B cell (primary cell): Measurements from ENCODE around the gene SLIT3. TPM values are rescaled to one million over a fixed set of nuclear protein-coding genes. Genes with fewer than 3 reads are reported as not detected.

ENCODE experiments used
- ATAC-seq: fragments of 200-7000 bp; cut with Tn5 transposase; one replicate; pipeline ENCODE4 v1.10.0; 2021; ENCODE audit warnings: low read depth, mild to moderate bottlenecking, moderate number of reproducible peaks, moderate library complexity
- CTCF ChIA-PET: fragments of 350-600 bp; sonication (Branson Sonifier 250); formaldehyde crosslinking; loops from one replicate; lab custom pipeline; 2021; ENCODE audit warnings: antibody characterized with exemption, inconsistent platforms; lab: Charles Lee
- POLR2A ChIA-PET: fragments of 350-600 bp; sonication (Branson Sonifier 250); formaldehyde crosslinking; loops from one replicate; lab custom pipeline; 2021; ENCODE audit warnings: antibody characterized with exemption; lab: Charles Lee
- DNase-seq: peaks from one replicate; pipeline ENCODE4 v3.0.0; 2013
- H2AFZ ChIP-seq: 2 replicates; pipeline ENCODE4 v1.6.1; 2012; ENCODE audit warnings: mild to moderate bottlenecking, low read depth, low read length; ENCODE audit not compliant: insufficient read depth, poor library complexity, severe bottlenecking
- H3K27ac ChIP-seq, 2 donors: 1 replicate in 1 of 2; 2 replicates in 1 of 2; pipeline ENCODE4 v1.5.1; 2012 to 2013; ENCODE audit warnings: low read length in 2 of 2, mild to moderate bottlenecking in 2 of 2, moderate library complexity in 1 of 2
- H3K27me3 ChIP-seq, 4 experiments: fragments of 200-600 bp in 1 of 4; sonication (generic) in 1 of 4; replicated peaks in 1 of 4; 1 replicate in 2 of 4; 2 replicates in 2 of 4; pipeline versions ENCODE4 v1.6.1 to v1.7.0; 2013 to 2016; ENCODE audit warnings: low read length in 3 of 4, mild to moderate bottlenecking in 2 of 4, mixed read lengths in 1 of 4, moderate library complexity in 1 of 4; ENCODE audit not compliant: insufficient read depth in 4 of 4, control insufficient read depth in 3 of 4; ENCODE audit errors: control extremely low read depth in 1 of 4
- H3K36me3 ChIP-seq, 2 experiments: replicated peaks in 1 of 2; 1 replicate in 1 of 2; 2 replicates in 1 of 2; pipeline versions ENCODE4 v1.6.1 to v1.7.1; 2013; ENCODE audit warnings: low read length in 1 of 2; ENCODE audit not compliant: insufficient read depth in 2 of 2, control insufficient read depth in 1 of 2; ENCODE audit errors: control extremely low read depth in 1 of 2, extremely low read depth in 1 of 2
- H3K4me1 ChIP-seq, 2 donors: fragments of 200-600 bp in 1 of 2; sonication (generic) in 1 of 2; 1 replicate in 1 of 2; 2 replicates in 1 of 2; pipeline versions ENCODE4 v1.5.1 to v1.6.1; 2013 to 2017; ENCODE audit warnings: low read length in 2 of 2; ENCODE audit not compliant: control insufficient read depth in 2 of 2, insufficient read depth in 2 of 2
- H3K4me2 ChIP-seq: replicated peaks from 2 replicates; pipeline ENCODE3; 2012; ENCODE audit warnings: mild to moderate bottlenecking, low read depth, low read length; ENCODE audit not compliant: poor library complexity, severe bottlenecking
- H3K4me3 ChIP-seq, 5 experiments: fragments of 200-600 bp in 1 of 5; sonication (generic) in 1 of 5; 1 replicate in 3 of 5; 2 replicates in 2 of 5; pipeline versions ENCODE4 v1.5.1 to v1.7.0; 2011 to 2016; ENCODE audit warnings: low read length in 4 of 5, mild to moderate bottlenecking in 4 of 5, low read depth in 2 of 5, control low read depth in 1 of 5, moderate library complexity in 1 of 5; ENCODE audit not compliant: insufficient read depth in 1 of 5; ENCODE audit errors: control extremely low read depth in 1 of 5, extremely low read depth in 1 of 5
- H3K79me2 ChIP-seq: fragments of 200-600 bp; sonication (generic); one replicate; pipeline ENCODE4 v1.6.0; 2016; ENCODE audit warnings: low read length; ENCODE audit not compliant: control insufficient read depth, insufficient read depth
- H3K9ac ChIP-seq: fragments of 200-600 bp; sonication (generic); 2 replicates; pipeline ENCODE4 v1.6.1; 2017; ENCODE audit warnings: mild to moderate bottlenecking, low read length, moderate library complexity
- H3K9me3 ChIP-seq, 3 donors: one replicate each; pipeline versions ENCODE4 v1.6.1 to v1.7.1; 2013; ENCODE audit warnings: low read length in 2 of 3; ENCODE audit not compliant: control insufficient read depth in 2 of 3, insufficient read depth in 1 of 3; ENCODE audit errors: control extremely low read depth in 1 of 3
- H4K20me1 ChIP-seq: 2 replicates; pipeline ENCODE4 v1.6.0; 2012; ENCODE audit warnings: mild to moderate bottlenecking, low read length; ENCODE audit not compliant: insufficient read depth, control insufficient read depth, poor library complexity, severe bottlenecking
- H3K27ac Mint-ChIP-seq: one replicate; pipeline ENCODE4 v1.8.0; 2021; ENCODE audit warnings: mixed read lengths
- H3K27me3 Mint-ChIP-seq: one replicate; pipeline ENCODE4 v1.8.0; 2021; ENCODE audit warnings: mixed read lengths
- H3K4me1 Mint-ChIP-seq: one replicate; pipeline ENCODE4 v1.8.0; 2021; ENCODE audit warnings: mixed read lengths
- H3K4me3 Mint-ChIP-seq: one replicate; pipeline ENCODE4 v1.8.0; 2021; ENCODE audit warnings: mixed read lengths
- H3K9me3 Mint-ChIP-seq: one replicate; pipeline ENCODE4 v1.8.0; 2022; ENCODE audit warnings: mixed read lengths; ENCODE audit not compliant: insufficient read depth
- EZH2 ChIP-seq: IDR thresholded peaks from 2 replicates; pipeline ENCODE4 v1.6.1; 2012; ENCODE audit warnings: borderline replicate concordance, low read depth, mild to moderate bottlenecking, moderate library complexity, low read length; ENCODE audit not compliant: insufficient read depth, poor library complexity, severe bottlenecking
- WGBS: methylation state at CpG from one replicate; pipeline ENCODE4 v1.1.5; 2013; ENCODE audit warnings: missing lambda C conversion rate; ENCODE audit not compliant: insufficient coverage; 5-methylcytosine and 5-hydroxymethylcytosine counted together
- intact Hi-C: fragments of 100-400 bp; cut with micrococcal nuclease; formaldehyde crosslinking; loops from one replicate; pipeline ENCODE4 v1.10.0; 2022
- polyA minus RNA-seq: library from RNA; depleted of rRNA, polyadenylated mRNA; stranded (reverse); fragments of >200 nt; gene quantifications from 2 replicates; pipeline ENCODE4 v1.2.3, GENCODE V29; 2012
- polyA plus RNA-seq: library from polyadenylated mRNA; depleted of rRNA; stranded (reverse); fragments of >200 nt; gene quantifications from 2 replicates; pipeline ENCODE4 v1.2.3, GENCODE V29; 2012
- total RNA-seq, 2 donors: library from RNA; stranded (reverse); fragments of 120-200 nt in 1 of 2; gene quantifications; 1 replicate in 1 of 2; 2 replicates in 1 of 2; pipeline versions ENCODE4 v1.2.3 to v1.2.4, GENCODE V29; 2013 to 2022
- TF ChIP-seq, protein P1 (sequence below): fragments of 200-600 bp; IDR thresholded peaks from one replicate; pipeline ENCODE4 v1.8.0; 2022; ENCODE audit warnings: antibody characterized with exemption, mild to moderate bottlenecking

SLIT3 gene
- not detected in 2 replicates for total RNA-seq
- total RNA-seq (2013), result 0.19 TPM
- not detected in 2 replicates for polyA plus RNA-seq
- not detected in 2 replicates for polyA minus RNA-seq

DNA sequence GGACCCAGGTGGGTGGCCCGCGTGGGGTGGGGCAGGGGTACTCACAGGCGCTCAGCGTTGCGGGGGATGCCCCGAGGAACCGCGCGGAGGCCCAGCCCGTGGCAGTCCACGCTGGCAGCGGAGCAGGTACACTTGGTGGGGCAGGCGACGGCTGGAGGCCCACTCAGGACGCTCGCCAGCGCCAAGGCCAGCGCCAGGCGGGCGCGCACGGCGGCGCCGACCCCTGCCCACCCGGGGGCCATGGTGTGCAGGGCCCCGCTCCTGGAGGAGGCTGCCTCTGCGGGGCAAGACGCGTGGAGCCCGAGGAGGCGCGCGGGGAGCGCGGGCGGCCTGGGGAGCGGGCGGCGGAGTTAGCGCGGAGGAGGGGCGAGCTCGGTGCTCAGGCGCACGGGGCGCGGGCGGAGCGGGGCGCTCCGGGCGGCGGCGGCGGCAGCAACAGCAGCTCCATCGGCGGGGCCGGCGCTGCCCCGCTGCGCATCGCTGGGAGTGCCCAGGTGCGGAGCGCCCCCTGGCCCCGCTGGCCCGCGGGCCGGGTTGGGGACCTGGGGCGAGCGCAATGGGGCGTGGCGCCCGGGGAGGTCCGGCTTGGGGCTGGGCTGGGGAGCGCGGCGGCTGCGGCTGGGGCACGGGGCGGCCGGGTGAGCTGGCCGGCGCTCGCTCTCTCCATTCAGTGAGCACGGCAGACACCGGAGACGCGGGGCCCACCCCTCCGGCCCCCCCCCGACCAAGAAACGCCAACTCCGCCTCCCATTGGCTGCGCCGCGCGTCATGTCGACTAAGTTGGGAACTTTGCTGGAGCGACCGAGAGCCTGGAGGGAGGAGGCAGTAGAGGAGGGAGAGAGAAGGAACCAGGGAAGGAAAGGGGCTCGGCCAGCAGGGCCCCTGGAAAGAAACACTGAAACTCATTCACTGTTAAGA is at the start of gene SLIT3:
Gene SLIT3, minus strand, starts transcription at position 672 of the 918 bp plus-strand sequence. Its CDS starts 430 bp downstream, at position 242.
- peaks cover 0 to 7% (median 0%) of the 10 kb centered on the region in 3 donors for H3K9me3 ChIP-seq
- H3K27me3 Mint-ChIP-seq, result peaks cover 65% of the 10 kb centered on the region
- no peaks in the 10 kb centered on the region for H3K79me2 ChIP-seq
- H3K9ac ChIP-seq, result no peak within 1 kb of the TSS
- H3K4me3 Mint-ChIP-seq, result no peak within 1 kb of the TSS
- POLR2A ChIA-PET, result no interaction called here
- intact Hi-C loops, result no loop called here
- peaks cover 7% of the 10 kb centered on the region for H3K4me1 Mint-ChIP-seq
- no peak within 1 kb of the TSS for H3K27ac Mint-ChIP-seq
- ATAC-seq (no peak), DNase-seq (no peak)
- H3K36me3 ChIP-seq, result no peaks in the 10 kb centered on the region
- H3K27me3 ChIP-seq, result peaks cover 0 to 30% (median 8%) of the 10 kb centered on the region in 4 experiments
- H2AFZ ChIP-seq, result no peak within 1 kb of the TSS
- H3K9me3 Mint-ChIP-seq, result no peaks in the 10 kb centered on the region
- H4K20me1 ChIP-seq, result no peaks in the 10 kb centered on the region
- 7% methylated on average over 87 of the region's 101 CpGs for WGBS
- H3K4me3 ChIP-seq, result no peak within 1 kb of the TSS
- CTCF ChIA-PET, result no interaction called here
- H3K4me2 ChIP-seq, result no peak within 1 kb of the TSS
- no peak within 1 kb of the TSS for H3K27ac ChIP-seq
- TF ChIP-seq, protein P1, sequence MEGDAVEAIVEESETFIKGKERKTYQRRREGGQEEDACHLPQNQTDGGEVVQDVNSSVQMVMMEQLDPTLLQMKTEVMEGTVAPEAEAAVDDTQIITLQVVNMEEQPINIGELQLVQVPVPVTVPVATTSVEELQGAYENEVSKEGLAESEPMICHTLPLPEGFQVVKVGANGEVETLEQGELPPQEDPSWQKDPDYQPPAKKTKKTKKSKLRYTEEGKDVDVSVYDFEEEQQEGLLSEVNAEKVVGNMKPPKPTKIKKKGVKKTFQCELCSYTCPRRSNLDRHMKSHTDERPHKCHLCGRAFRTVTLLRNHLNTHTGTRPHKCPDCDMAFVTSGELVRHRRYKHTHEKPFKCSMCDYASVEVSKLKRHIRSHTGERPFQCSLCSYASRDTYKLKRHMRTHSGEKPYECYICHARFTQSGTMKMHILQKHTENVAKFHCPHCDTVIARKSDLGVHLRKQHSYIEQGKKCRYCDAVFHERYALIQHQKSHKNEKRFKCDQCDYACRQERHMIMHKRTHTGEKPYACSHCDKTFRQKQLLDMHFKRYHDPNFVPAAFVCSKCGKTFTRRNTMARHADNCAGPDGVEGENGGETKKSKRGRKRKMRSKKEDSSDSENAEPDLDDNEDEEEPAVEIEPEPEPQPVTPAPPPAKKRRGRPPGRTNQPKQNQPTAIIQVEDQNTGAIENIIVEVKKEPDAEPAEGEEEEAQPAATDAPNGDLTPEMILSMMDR, result no peak
- TF ChIP-seq EZH2, result no peak
- peaks cover 0 to 4% of the 10 kb centered on the region in 2 donors for H3K4me1 ChIP-seq

DNA sequence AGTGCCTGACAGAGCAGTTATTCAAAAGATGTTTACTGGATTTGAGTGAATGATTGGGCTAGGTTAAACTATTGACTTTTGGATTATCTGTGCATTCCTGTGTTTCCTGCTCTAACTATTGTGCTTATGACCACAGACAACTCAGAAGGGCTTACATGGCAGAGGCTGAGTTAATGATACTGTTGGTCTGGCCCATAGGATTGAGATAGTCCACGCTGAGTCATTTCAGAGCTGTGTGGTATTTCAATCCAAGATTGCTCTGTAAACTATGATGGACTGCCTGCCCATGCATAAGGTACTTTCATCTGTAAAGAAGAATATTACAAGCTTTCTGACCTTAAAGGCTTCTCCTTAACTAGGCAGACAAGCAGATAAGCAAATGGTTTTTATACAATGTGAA is 49.1 kb upstream of the SLIT3 start:
- DNase-seq (no peak), ATAC-seq (no peak)
- no peak overlapping the region for H3K4me3 ChIP-seq
- no peaks in the 10 kb centered on the region for H4K20me1 ChIP-seq
- TF ChIP-seq EZH2, result no peak
- TF ChIP-seq, protein P1, result no peak
- H3K9me3 ChIP-seq, result no peaks in the 10 kb centered on the region
- ChIA-PET POLR2A (no interaction called here), CTCF (no interaction called here)
- Mint-ChIP-seq H3K4me1 (no peaks in the 10 kb centered on the region), H3K4me3 (no peak overlapping the region), H3K27me3 (peaks cover 11% of the 10 kb centered on the region), H3K27ac (no peak overlapping the region), H3K9me3 (no peaks in the 10 kb centered on the region)
- no peak overlapping the region for H2AFZ ChIP-seq
- no peaks in the 10 kb centered on the region for H3K4me1 ChIP-seq
- H3K27ac ChIP-seq, result no peak overlapping the region
- no peak overlapping the region for H3K4me2 ChIP-seq
- H3K9ac ChIP-seq, result no peak overlapping the region
- H3K27me3 ChIP-seq, result no peaks in the 10 kb centered on the region
- H3K79me2 ChIP-seq, result no peaks in the 10 kb centered on the region
- no peaks in the 10 kb centered on the region for H3K36me3 ChIP-seq
- WGBS, result no CpG with 5 or more reads among the region's 1 CpG
- intact Hi-C loops, result no loop called here
